HG02798 (cell line): ENCODE results near the gene EIF1.
"Not testable (repeated sequence)": the region's sequence is repeated elsewhere in the genome, so short reads cannot be mapped to it uniquely, and the experiment has no call there.

Experiments
- ATAC-seq: cut with Tn5 transposase; IDR thresholded peaks from one replicate; pipeline ENCODE4 v1.9.1; 2021; ENCODE audit warnings: mild to moderate bottlenecking; ENCODE audit not compliant: unreplicated experiment, poor library complexity

EIF1 gene

GRCh38 chr17:41695134-41695661, 6.5 kb downstream of the EIF1 start:
- no peak for ATAC-seq

GRCh38 chr17:41695954-41696757, 7.5 kb downstream of the EIF1 start:
- no peak for ATAC-seq

GRCh38 chr17:41697122-41697962, 8.7 kb downstream of the EIF1 start:
- no peak for ATAC-seq

GRCh38 chr17:41700843-41701242, 12.2 kb downstream of the EIF1 start:
- not testable (repeated sequence) for ATAC-seq

- ATAC-seq = no peak
Observed at GRCh38 chr17:41702712-41703111, 14.0 kb downstream of the EIF1 start.

- ATAC-seq = no peak
Observed at GRCh38 chr17:41705271-41705991, 16.7 kb downstream of the EIF1 start.

- no peak for ATAC-seq
Observed at GRCh38 chr17:41707803-41708669, 19.4 kb downstream of the EIF1 start.

GRCh38 chr17:41710472-41711090, 21.9 kb downstream of the EIF1 start:
- no peak for ATAC-seq

GRCh38 chr17:41711669-41712400, 23.1 kb downstream of the EIF1 start, which contains the start of gene GAST:
Gene GAST (plus strand): TSS chr17:41712331. CDS start chr17:41715437, 3,106 bp downstream.
- ATAC-seq = no peak

GRCh38 chr17:41717408-41718286, 29.0 kb downstream of the EIF1 start:
- ATAC-seq = no peak

GRCh38 chr17:41718287-41718645, 29.6 kb downstream of the EIF1 start:
- ATAC-seq = no peak

GRCh38 chr17:41722231-41722630, 33.5 kb downstream of the EIF1 start:
- no peak for ATAC-seq

GRCh38 chr17:41723801-41724475, 35.3 kb downstream of the EIF1 start:
- ATAC-seq = no peak

- no peak for ATAC-seq
Observed at GRCh38 chr17:41724476-41725050, 35.9 kb downstream of the EIF1 start.

GRCh38 chr17:41725134-41725533, 36.4 kb downstream of the EIF1 start:
- no peak for ATAC-seq

- no peak for ATAC-seq
Observed at GRCh38 chr17:41728056-41728455, 39.4 kb downstream of the EIF1 start.

- no peak for ATAC-seq
Observed at GRCh38 chr17:41730479-41730878, 41.8 kb downstream of the EIF1 start.
